NCI-H2196 treated with DMSO at 0.1 percent for 48 hours (cell line): ENCODE data around the gene CGN.

Source experiments
- DNase-seq: peaks from one replicate; lab custom pipeline; 2025; ENCODE audit not compliant: unreplicated experiment; lab: John Stamatoyannopoulos, UW

The CGN gene

GRCh38 chr1:151546011-151546925 is 35.1 kb downstream of the CGN start:
- no peak for DNase-seq

DNA sequence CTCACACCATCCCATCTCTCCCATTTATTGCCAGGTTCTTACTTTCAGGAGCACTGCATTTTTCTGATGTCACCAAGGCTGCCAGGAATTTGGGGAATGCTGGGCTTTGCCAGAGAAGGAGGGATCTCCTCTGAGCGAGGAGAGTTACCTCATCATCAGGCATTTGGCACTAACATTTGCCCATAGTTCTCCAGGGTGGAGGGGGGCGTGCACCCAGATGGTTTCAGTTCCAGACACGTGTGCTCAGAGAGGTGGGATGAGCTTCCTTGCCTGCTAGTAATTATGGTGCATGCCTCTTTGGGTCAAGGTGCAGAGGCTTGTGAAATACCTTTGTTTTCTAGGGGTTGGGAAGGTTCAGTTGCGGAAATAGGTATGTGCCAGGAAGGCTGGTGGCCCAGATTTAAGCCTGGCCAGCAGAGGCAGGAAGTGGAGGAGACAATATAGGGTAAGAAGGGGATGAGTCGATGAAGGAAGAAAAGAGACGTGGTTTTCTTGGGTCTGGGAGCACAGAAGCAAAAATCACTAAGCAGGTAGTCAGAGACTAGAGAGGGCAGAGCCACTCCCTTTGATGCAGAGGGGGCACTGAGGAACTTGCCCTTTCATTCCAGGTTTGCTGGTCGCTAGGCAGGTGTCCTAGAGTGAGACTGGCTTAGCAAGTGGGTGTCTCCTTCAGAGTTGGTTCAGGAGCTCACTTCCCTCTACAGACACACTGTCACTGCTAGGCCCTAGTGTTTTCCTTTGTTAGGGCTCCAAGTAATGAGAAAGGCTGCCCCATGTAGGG is 36.1 kb downstream of the CGN start:
- peak; percentile 72 for DNase-seq

DNA sequence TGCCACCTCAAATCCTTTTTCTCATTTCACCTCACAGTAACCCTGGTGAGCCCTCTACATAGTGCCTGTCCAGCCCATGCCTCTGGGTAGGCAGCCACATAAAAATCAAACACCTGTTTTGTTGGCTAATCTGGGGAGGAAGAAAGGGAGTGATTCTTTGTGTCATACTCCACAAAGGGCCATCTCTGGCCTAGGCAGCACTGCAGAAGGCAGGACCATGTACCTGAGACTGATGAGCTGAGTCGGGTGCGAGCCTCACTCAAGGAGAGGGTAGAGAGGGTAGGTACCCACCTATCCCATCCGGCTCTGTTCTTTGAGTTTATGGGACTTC is 36.7 kb downstream of the CGN start:
- DNase-seq, result no peak

- no peak for DNase-seq
These were observed 38.0 kb downstream of the CGN start for GRCh38 chr1:151549199-151549598.

DNA sequence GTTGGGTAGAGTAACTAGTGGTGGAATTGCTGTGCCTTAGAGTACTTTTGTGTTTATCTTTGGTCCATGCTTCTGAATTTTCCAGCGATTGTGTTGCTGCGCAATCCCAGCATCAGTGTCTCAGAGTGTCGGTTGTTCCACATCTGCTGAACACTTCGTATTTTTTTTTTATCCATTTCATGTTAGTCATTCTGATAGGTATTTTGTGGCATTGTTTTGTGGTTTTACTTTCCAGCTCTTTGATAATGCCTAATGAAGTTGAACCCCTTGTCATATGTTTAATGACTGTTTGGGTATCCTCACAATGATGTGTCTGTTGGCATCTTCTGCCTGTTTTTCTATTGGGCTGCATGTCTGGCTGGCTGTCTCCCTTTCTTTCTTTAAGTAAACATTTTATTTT is 42.5 kb downstream of the CGN start:
- DNase-seq, result no peak

DNA sequence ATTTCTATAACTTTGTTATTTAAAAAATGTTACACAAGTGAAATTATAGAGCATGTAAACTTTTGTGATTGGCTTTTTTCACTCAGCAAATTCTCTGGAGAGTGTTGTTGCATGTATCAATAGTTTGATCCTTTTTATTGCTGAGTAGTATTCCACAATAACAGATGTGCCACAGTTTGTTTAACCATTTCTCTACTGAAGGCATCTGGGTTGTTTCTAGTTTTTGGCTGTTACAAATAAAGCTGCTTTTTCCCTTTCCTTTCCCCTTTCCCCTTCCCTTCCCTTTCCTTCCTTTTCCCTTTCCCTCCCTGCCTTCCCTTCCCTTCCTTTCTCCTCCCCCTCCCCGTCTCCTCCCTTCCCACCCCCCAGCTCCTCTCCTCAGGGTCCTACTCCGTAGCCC is 44.9 kb downstream of the CGN start:
- no peak for DNase-seq

GRCh38 chr1:151562661-151563060 is 51.5 kb downstream of the CGN start:
- no peak for DNase-seq

DNA sequence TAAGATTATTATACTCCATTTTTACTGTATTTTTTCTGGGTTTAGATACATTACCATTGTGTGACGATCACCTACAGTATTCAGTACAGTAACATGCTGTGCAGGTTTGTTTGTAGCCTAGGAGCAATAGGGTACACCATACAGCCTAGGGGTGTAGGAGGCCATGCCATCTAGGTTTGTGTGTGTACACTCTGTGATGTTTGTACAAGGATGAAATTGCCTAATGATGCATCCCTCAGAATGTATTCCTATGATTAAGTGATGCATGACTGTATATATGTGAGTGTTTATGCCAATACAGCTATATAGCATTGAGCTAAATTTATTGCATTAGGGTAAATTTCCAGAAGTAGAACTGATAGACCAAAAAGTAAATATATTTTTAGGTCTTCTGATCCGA is 52.2 kb downstream of the CGN start:
- DNase-seq, result no peak

GRCh38 chr1:151565502-151566189 is 54.5 kb downstream of the CGN start:
- DNase-seq, result no peak

DNA sequence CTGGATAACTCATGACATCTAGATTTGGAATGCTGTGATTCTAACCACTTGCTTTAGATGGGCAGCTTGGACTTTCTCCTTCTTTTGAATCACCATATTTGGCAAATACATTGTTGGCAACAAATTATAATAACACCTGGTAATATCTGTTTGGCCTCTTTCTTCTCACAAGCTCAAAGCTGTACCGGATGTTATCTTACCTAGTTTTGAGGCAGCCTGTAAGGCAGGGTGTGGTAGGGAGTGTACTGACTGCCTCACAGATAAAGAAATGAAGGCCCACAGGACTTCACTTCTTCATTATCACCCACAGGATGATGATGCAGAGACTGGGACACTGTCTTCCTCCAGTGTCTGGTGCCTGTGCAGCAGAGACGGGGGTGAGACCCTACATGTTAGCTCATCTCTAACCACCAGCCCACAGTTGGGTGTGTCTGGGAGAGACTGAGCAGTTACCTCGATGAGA is 57.5 kb downstream of the CGN start:
- no peak for DNase-seq

DNA sequence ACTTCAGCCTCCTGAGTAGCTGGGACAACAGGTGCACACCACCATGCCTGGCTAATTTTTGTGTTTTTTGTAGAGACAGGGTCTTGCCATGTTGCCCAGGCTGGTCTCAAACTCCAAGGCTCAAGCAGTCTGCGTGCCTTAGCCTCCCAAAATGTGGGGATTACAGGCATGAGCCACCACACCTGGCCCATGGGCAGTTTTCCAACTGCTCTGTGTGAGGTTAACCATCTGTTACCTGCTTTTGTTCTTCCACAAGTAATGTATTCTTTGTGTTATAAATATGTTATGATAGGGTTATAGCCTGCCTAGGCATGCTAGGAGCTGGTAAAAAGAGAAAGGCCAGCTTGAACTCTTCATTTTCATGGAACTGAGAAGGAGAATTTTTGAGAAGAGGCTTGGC is 59.6 kb downstream of the CGN start:
- DNase-seq, result no peak

DNA sequence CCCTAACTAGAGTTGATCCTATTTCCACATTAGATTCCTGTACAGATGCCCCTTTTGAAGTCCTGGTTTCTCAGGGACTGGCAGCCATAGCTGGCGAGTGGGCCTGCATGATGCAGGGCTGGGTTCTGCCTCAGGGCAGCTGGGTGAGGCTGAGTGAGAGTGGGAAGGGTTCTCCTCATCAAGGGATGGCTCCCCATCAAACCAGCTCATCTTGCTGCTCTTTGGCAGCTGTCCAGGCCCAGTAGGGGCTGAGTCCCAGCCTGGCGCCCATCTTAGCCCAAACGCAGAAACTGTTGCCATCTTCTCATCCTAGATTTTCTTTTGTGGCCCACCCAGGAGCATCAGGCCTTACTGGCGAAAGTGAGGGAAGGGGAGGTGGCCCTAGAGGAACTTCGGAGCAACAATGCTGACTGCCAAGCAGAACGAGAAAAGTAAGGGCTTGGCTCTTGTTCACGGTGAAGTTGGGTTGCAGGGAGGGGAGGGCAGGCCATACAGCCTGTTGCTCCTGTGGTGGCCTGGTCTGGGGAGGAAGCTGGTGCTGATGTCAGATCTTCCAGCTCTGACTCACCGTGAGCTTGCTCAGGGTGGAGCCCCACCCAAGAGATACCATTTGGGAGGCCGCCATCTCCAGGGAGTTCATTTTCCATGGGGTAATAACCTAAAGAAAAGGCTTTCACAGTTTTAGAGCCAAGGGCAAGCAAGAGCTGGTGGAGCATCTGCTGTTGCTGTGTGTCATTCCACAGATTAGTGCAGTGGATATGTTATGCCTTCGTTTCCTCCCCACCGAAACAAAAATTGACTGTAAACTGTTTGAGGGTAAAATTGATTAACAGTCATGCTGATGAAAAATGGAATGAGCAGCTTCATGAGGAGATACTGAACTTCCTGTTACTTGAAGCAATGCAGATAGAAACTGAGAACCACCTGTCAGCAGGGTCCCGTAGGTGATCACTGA is 63.7 kb downstream of the CGN start:
- DNase-seq, result no peak

DNA sequence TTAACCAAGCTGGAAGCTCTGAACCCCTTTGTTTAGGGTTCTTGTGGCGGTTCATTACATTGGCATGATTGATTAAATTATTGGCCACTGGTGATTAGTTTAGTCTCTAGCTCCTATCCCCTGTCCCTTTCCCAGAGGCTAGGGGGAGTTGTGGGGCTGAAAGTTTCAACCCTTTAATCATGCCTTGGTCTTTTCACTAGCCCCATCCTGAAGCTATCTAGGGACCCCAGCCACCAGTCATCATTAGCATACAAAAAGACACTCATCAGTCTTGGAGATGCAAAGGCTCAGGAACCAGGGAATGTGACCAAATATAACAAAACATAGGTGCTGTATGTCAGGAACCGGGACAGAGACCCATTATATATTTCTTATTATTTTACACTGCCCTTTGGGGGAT is 66.0 kb downstream of the CGN start:
- DNase-seq, result no peak

- no peak for DNase-seq
These were observed 67.8 kb downstream of the CGN start for GRCh38 chr1:151578941-151579340.

- DNase-seq, result no peak
These were observed 68.4 kb downstream of the CGN start for GRCh38 chr1:151579436-151580225.

GRCh38 chr1:151581451-151581850 is 70.3 kb downstream of the CGN start:
- DNase-seq, result no peak

DNA sequence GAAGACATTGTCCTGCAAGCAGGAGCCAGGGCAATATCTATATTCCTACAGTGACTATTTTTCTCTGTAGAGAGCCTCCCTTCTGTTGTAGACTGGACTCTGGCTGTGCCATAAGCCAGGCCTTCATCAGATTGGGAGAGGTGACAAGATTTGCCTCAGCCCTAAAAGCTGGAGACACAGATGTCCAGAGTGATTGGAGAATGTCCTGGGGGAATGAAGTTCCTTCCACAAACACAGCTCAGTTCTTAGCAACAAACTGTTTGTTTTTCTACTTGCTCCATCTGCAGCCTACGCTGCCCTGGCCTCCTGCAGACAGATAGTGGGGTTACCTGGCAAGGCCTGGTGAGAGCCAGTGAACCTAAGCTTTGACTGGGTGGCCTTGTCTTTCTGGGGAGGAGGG is 70.7 kb downstream of the CGN start:
- no peak for DNase-seq

DNA sequence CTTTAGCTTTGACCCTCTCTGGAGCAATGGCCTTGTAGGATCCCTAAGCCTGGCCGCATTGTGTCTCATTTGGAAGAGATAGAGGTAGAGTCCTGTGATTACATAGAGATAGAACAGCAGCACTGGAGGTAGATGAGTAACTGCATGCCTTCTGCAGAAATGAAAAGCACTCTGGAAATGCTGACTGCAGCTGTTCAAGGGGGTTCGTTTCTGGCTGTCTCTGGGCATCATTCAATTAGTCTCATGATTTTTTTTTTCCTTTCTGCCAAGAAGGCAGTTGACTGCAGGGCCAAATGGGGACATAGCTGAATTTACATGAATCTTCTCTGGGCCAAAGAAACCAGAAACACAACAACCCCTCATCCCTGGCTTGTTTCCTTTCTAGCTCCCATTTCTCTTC is 72.6 kb downstream of the CGN start:
- DNase-seq, result no peak

- DNase-seq, result no peak
These were observed 73.1 kb downstream of the CGN start for GRCh38 chr1:151584278-151584677.

DNA sequence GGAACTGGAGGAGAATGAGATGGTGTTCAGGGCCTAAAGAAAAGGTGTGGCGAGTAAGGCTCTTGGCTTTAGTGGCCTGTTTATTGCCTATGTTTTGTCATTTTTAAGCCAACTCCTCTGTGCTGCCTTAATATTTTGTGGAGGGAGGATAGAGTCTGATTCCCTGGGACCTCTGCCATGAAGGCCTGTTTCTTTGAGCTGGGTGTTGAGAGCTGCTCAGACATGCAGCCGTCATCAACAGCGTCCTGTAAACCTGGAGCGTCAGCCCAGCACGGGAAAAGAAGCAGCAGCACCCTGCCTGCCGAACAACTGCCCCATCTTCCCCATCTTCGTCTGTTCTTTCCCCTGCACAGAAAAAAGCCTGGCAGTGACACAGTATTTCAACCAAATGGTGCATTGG is 73.6 kb downstream of the CGN start:
- no peak for DNase-seq
